Right forelimb (tissue), 1 donor: ENCODE data around the gene TUBA4B.
"Not testable (repeated sequence)": the region's sequence is repeated elsewhere in the genome, so short reads cannot be mapped to it uniquely, and the experiment has no call there.

ENCODE experiments used
- DNase-seq: peaks from one replicate; pipeline ENCODE4 v3.0.0-alpha.2; 2018

TUBA4B gene

GRCh38 chr2:219291910-219292490, 39.0 kb downstream of the TUBA4B start:
- DNase-seq: no peak

GRCh38 chr2:219292616-219293015, 39.6 kb downstream of the TUBA4B start:
- no peak for DNase-seq

- DNase-seq: no peak
Observed at GRCh38 chr2:219293736-219294231, 40.7 kb downstream of the TUBA4B start.

- peak; percentile 88 for DNase-seq
Observed at GRCh38 chr2:219294356-219295351, 41.6 kb downstream of the TUBA4B start.

- DNase-seq: no peak
Observed at GRCh38 chr2:219296142-219296541, 43.1 kb downstream of the TUBA4B start.

GRCh38 chr2:219296631-219297391, 43.8 kb downstream of the TUBA4B start:
- DNase-seq: no peak

- DNase-seq: no peak
Observed at GRCh38 chr2:219297766-219298456, 44.9 kb downstream of the TUBA4B start.

- peak; percentile 90 for DNase-seq
Observed at GRCh38 chr2:219298759-219299371, 45.8 kb downstream of the TUBA4B start.

GRCh38 chr2:219299372-219299760, 46.3 kb downstream of the TUBA4B start:
- no peak for DNase-seq

GRCh38 chr2:219300022-219300421, 47.0 kb downstream of the TUBA4B start:
- no peak for DNase-seq

GRCh38 chr2:219302412-219302968, 49.4 kb downstream of the TUBA4B start:
- no peak for DNase-seq

- DNase-seq: no peak
Observed at GRCh38 chr2:219304223-219304622, 51.2 kb downstream of the TUBA4B start.

- DNase-seq: no peak
Observed at GRCh38 chr2:219306047-219306446, 53.0 kb downstream of the TUBA4B start.

- peak; percentile 82 for DNase-seq
Observed at GRCh38 chr2:219308142-219309101, 55.4 kb downstream of the TUBA4B start.

GRCh38 chr2:219309278-219309677, 56.2 kb downstream of the TUBA4B start, which contains the start of gene PTPRN:
Gene PTPRN, minus strand, starts transcription at chr2:219309401. Its CDS starts 69 bp downstream, at chr2:219309332.
- no peak for DNase-seq

GRCh38 chr2:219312683-219313263, 59.7 kb downstream of the TUBA4B start:
- not testable (repeated sequence) for DNase-seq

GRCh38 chr2:219314804-219315468, 61.9 kb downstream of the TUBA4B start:
- no peak for DNase-seq
